ENCODE results near the gene RSU1. TPM values are rescaled to one million over a fixed set of nuclear protein-coding genes. Genes with fewer than 3 reads are reported as not detected.
A peak's percentile ranks its signal among the peaks of the same experiment; 100 is the strongest.

The RSU1 gene
- total and polyA plus RNA-seq, 2 donors (not counting 3 experiments of a cell fraction or from before 2014, with no cell fraction given): 80.2 to 104 TPM

GRCh38 chr10:16686054-16686902, 130.9 kb downstream of the RSU1 start:
- H2AFZ ChIP-seq (ENCODE audit: low read depth, low read length): no peak overlapping the region
- H3K79me2 ChIP-seq (ENCODE audit: control insufficient read depth, insufficient read depth, low read length): no peaks in the 10 kb centered on the region
- TF ChIP-seq FOS (IDR thresholded peaks at IDR 0.05; ENCODE audit: borderline replicate concordance, insufficient read depth, low read length) (no peak), POLR2A (IDR thresholded peaks at IDR 0.05; ENCODE audit: low read depth, low read length) (no peak), POLR2AphosphoS5 (IDR thresholded peaks at IDR 0.05; ENCODE audit: insufficient read depth, low read depth, low read length) (no peak), EZH2 (IDR thresholded peaks at IDR 0.05; ENCODE audit: borderline replicate concordance, low read depth, low read length, severe bottlenecking) (no peak), MYC (IDR thresholded peaks at IDR 0.05; ENCODE audit: low read depth, low read length) (no peak), MAX (IDR thresholded peaks at IDR 0.05; ENCODE audit: insufficient read depth, insufficient read length) (no peak)
- BruUV-seq (replicated peaks): no TSS peak
- no peak overlapping the region for H3K4me3 ChIP-seq (replicated peaks in 1 of 3; ENCODE audit: insufficient read depth in 1 of 3, low read depth in 1 of 3, low read length in 3 of 3)
- DNase-seq (ENCODE audit: low read depth, low spot score) (no peak), FAIRE-seq (peak; percentile 26)
- ChIA-PET POLR2A (no interaction called here), CTCF (interaction anchor here (1.1 kb wide), 1 partner anchor 784 kb away, joined by 4 read pairs; no protein-coding TSS in a partner anchor)
- no peaks in the 10 kb centered on the region for H3K9me1 ChIP-seq (replicated peaks; ENCODE audit: control insufficient read depth, extremely low read depth, insufficient read depth, low read length)
- no peak overlapping the region for H3K4me2 ChIP-seq (ENCODE audit: insufficient read depth, low read length)
- no peak overlapping the region for H3K27ac ChIP-seq (ENCODE audit: insufficient read depth, low read depth, low read length)
- no peak overlapping the region for H3K9ac ChIP-seq (replicated peaks; ENCODE audit: extremely low read depth, insufficient read depth, low read length)
- H3K4me1 ChIP-seq (ENCODE audit: control insufficient read depth, extremely low read depth, insufficient read depth, low read length): no peaks in the 10 kb centered on the region
- H4K20me1 ChIP-seq (replicated peaks; ENCODE audit: control insufficient read depth, extremely low read depth, insufficient read depth, low read length): no peaks in the 10 kb centered on the region
- intact Hi-C loops (cut with micrococcal nuclease) (no loop called here), dilution Hi-C loops (cut with MboI; ENCODE audit: extremely low pct_ligation_motif_present, low sequenced_read_pairs) (no loop called here)
- no peaks in the 10 kb centered on the region for H3K36me3 ChIP-seq (ENCODE audit: control insufficient read depth in 2 of 2, extremely low read depth in 1 of 2, insufficient read depth in 2 of 2, low read length in 2 of 2)
- no peaks in the 10 kb centered on the region for H3K9me3 ChIP-seq (replicated peaks; ENCODE audit: control insufficient read depth, insufficient read depth, low read length)
- H3K27me3 ChIP-seq (ENCODE audit: control insufficient read depth in 2 of 2, insufficient read depth in 2 of 2, low read length in 2 of 2): no peaks in the 10 kb centered on the region

GRCh38 chr10:16685551-16685950, 131.7 kb downstream of the RSU1 start:
- POLR2A ChIA-PET: no interaction called here
- no peak overlapping the region for H2AFZ ChIP-seq (ENCODE audit: low read depth, low read length)
- no peak overlapping the region for H3K9ac ChIP-seq (replicated peaks; ENCODE audit: extremely low read depth, insufficient read depth, low read length)
- intact Hi-C loops (cut with micrococcal nuclease) (no loop called here), dilution Hi-C loops (cut with MboI; ENCODE audit: extremely low pct_ligation_motif_present, low sequenced_read_pairs) (no loop called here)
- no peaks in the 10 kb centered on the region for H3K9me3 ChIP-seq (replicated peaks; ENCODE audit: control insufficient read depth, insufficient read depth, low read length)
- no peaks in the 10 kb centered on the region for H3K79me2 ChIP-seq (ENCODE audit: control insufficient read depth, insufficient read depth, low read length)
- BruUV-seq (replicated peaks): no TSS peak
- H3K9me1 ChIP-seq (replicated peaks; ENCODE audit: control insufficient read depth, extremely low read depth, insufficient read depth, low read length): no peaks in the 10 kb centered on the region
- no peak overlapping the region for H3K4me2 ChIP-seq (ENCODE audit: insufficient read depth, low read length)
- CTCF ChIA-PET: no interaction called here
- H3K36me3 ChIP-seq (ENCODE audit: control insufficient read depth in 2 of 2, extremely low read depth in 1 of 2, insufficient read depth in 2 of 2, low read length in 2 of 2): no peaks in the 10 kb centered on the region
- FAIRE-seq (no peak), DNase-seq (ENCODE audit: low read depth, low spot score) (no peak)
- no peaks in the 10 kb centered on the region for H3K4me1 ChIP-seq (ENCODE audit: control insufficient read depth, extremely low read depth, insufficient read depth, low read length)
- H4K20me1 ChIP-seq (replicated peaks; ENCODE audit: control insufficient read depth, extremely low read depth, insufficient read depth, low read length): no peaks in the 10 kb centered on the region
- TF ChIP-seq CTCF (IDR thresholded peaks at IDR 0.05; ENCODE audit: extremely low read depth in 1 of 2, insufficient read depth in 1 of 2, low read depth in 1 of 2, low read length in 2 of 2): no peak
- TF ChIP-seq EZH2 (IDR thresholded peaks at IDR 0.05; ENCODE audit: borderline replicate concordance, low read depth, low read length, severe bottlenecking): no peak
- TF ChIP-seq POLR2AphosphoS5 (IDR thresholded peaks at IDR 0.05; ENCODE audit: insufficient read depth, low read depth, low read length): no peak
- no peak for TF ChIP-seq GATA2 (IDR thresholded peaks at IDR 0.05; ENCODE audit: insufficient read depth, insufficient read length, low read depth, low read length)
- TF ChIP-seq POLR2A (IDR thresholded peaks at IDR 0.05; ENCODE audit: low read depth, low read length): no peak
- TF ChIP-seq MAX (IDR thresholded peaks at IDR 0.05; ENCODE audit: insufficient read depth, insufficient read length): no peak
- TF ChIP-seq MYC (IDR thresholded peaks at IDR 0.05; ENCODE audit: low read depth, low read length): no peak
- TF ChIP-seq FOS (IDR thresholded peaks at IDR 0.05; ENCODE audit: borderline replicate concordance, insufficient read depth, low read length): no peak
- no peak for TF ChIP-seq JUN (IDR thresholded peaks at IDR 0.05; ENCODE audit: borderline replicate concordance, insufficient read depth, insufficient read length, low read depth)
- H3K27ac ChIP-seq (ENCODE audit: insufficient read depth, low read depth, low read length): no peak overlapping the region
- no peaks in the 10 kb centered on the region for H3K27me3 ChIP-seq (ENCODE audit: control insufficient read depth in 2 of 2, insufficient read depth in 2 of 2, low read length in 2 of 2)
- no peak overlapping the region for H3K4me3 ChIP-seq (replicated peaks in 1 of 3; ENCODE audit: insufficient read depth in 1 of 3, low read depth in 1 of 3, low read length in 3 of 3)
